Lower leg skin (tissue), 3 donors: ENCODE results near the gene KRT72.

Source experiments
- CTCF ChIP-seq, 3 donors: fragments of 450-650 bp; IDR thresholded peaks; one replicate each; pipeline ENCODE4 v1.5.1; 2016; ENCODE audit warnings: antibody characterized with exemption in 3 of 3, mild to moderate bottlenecking in 3 of 3, moderate library complexity in 2 of 3
- POLR2A ChIP-seq, 2 donors: fragments of 450-650 bp; IDR thresholded peaks; one replicate each; pipeline ENCODE4 v1.6.1; 2016 to 2017; ENCODE audit warnings: antibody characterized with exemption in 2 of 2, mild to moderate bottlenecking in 1 of 2, moderate library complexity in 1 of 2

- TF ChIP-seq CTCF (IDR thresholded peaks at IDR 0.05): no peak
- TF ChIP-seq POLR2A (IDR thresholded peaks at IDR 0.05): no peak
Observed at GRCh38 chr12:52633383-52633782, 32.1 kb upstream of the KRT72 start.
